D721Med (cell line): ENCODE results near the gene TBK1.

Experiments
- DNase-seq: peaks from one replicate; pipeline ENCODE4 v3.0.0; 2011; ENCODE audit warnings: low spot score; ENCODE audit not compliant: insufficient read length
- FAIRE-seq: peaks from 2 replicates; lab custom pipeline; 2011; peaks lifted over from hg19 to GRCh38; lab: Jason Lieb, UNC
- CTCF ChIP-seq: IDR thresholded peaks from 2 replicates; pipeline ENCODE4 v1.5.1; 2012; ENCODE audit warnings: mild to moderate bottlenecking, control low read depth; ENCODE audit not compliant: insufficient read depth; ENCODE audit errors: missing control alignments

Gene TBK1

GRCh38 chr12:64412459-64412858 lies 39.5 kb upstream of the TBK1 start:
- DNase-seq (no peak), FAIRE-seq (no peak)
- no peak for TF ChIP-seq CTCF

GRCh38 chr12:64413884-64414283 lies 38.0 kb upstream of the TBK1 start:
- no peak for TF ChIP-seq CTCF
- FAIRE-seq (no peak), DNase-seq (no peak)

GRCh38 chr12:64418209-64418608 lies 33.7 kb upstream of the TBK1 start:
- no peak for FAIRE-seq

GRCh38 chr12:64419696-64420095 lies 32.2 kb upstream of the TBK1 start:
- DNase-seq = no peak
- no peak for TF ChIP-seq CTCF
- no peak for FAIRE-seq

More at GRCh38 chr12:64418209-64418608, 33.7 kb upstream of the TBK1 start:
- TF ChIP-seq CTCF = no peak
- DNase-seq = no peak

- no peak for FAIRE-seq
- TF ChIP-seq CTCF = no peak
- no peak for DNase-seq
Observed at GRCh38 chr12:64427988-64428387, 23.9 kb upstream of the TBK1 start.

- no peak for FAIRE-seq
- no peak for TF ChIP-seq CTCF
- DNase-seq = no peak
Observed at GRCh38 chr12:64428956-64429355, 23.0 kb upstream of the TBK1 start.

- FAIRE-seq = no peak
- TF ChIP-seq CTCF = no peak
- DNase-seq = no peak
Observed at GRCh38 chr12:64430886-64431285, 21.0 kb upstream of the TBK1 start.
